Fibroblast of mammary gland (primary cell): ENCODE data around the gene ZNF527.

Experiments
- DNase-seq: peaks from one replicate; pipeline ENCODE4 v3.0.0-alpha.2; 2010; ENCODE audit warnings: low read depth
- H3K4me3 ChIP-seq: 2 replicates; pipeline ENCODE4 v1.5.1; 2011; ENCODE audit warnings: low read depth, mild to moderate bottlenecking, low read length, moderate library complexity; ENCODE audit not compliant: control insufficient read depth
- CTCF ChIP-seq: conservative IDR thresholded peaks from 2 replicates; pipeline ENCODE4 v1.5.1; 2011; ENCODE audit warnings: low read depth, low read length, inconsistent platforms; ENCODE audit not compliant: control insufficient read depth, insufficient read depth

ZNF527 gene

GRCh38 chr19:37370880-37371661, at the start of gene ZNF527:
Gene ZNF527 (plus strand): TSS chr19:37371099. CDS start chr19:37374199, 3,100 bp downstream.
- DNase-seq, result peak; percentile 96
- H3K4me3 ChIP-seq, result peak within 1 kb of the TSS; percentile 85
- TF ChIP-seq CTCF, result no peak

- no peak overlapping the region for H3K4me3 ChIP-seq
- TF ChIP-seq CTCF, result peak; percentile 20
- peak; percentile 21 for DNase-seq
Observed at GRCh38 chr19:37329686-37330085, 41.2 kb upstream of the ZNF527 start.

GRCh38 chr19:37332839-37333238, 38.1 kb upstream of the ZNF527 start:
- TF ChIP-seq CTCF, result no peak
- H3K4me3 ChIP-seq, result no peak overlapping the region
- DNase-seq, result no peak

GRCh38 chr19:37333457-37333856, 37.4 kb upstream of the ZNF527 start:
- H3K4me3 ChIP-seq, result no peak overlapping the region
- no peak for TF ChIP-seq CTCF

GRCh38 chr19:37334179-37335071, 36.5 kb upstream of the ZNF527 start:
- peak; percentile 89 for DNase-seq
- TF ChIP-seq CTCF, result no peak
- peak overlapping the region; percentile 81 for H3K4me3 ChIP-seq

More at GRCh38 chr19:37333457-37333856, 37.4 kb upstream of the ZNF527 start:
- DNase-seq, result peak; percentile 65

GRCh38 chr19:37342753-37343152, 28.1 kb upstream of the ZNF527 start:
- no peak overlapping the region for H3K4me3 ChIP-seq
- TF ChIP-seq CTCF, result no peak
- peak; percentile 5 for DNase-seq
